Gastroesophageal sphincter (tissue), 4 donors: ENCODE results near the gene EVC2. TPM values are rescaled to one million over a fixed set of nuclear protein-coding genes. Genes with fewer than 3 reads are reported as not detected.

Experiments
- ATAC-seq: fragments of 150-250 bp; one replicate; pipeline ENCODE4 v1.9.1; 2016; ENCODE audit warnings: mild to moderate bottlenecking, moderate library complexity
- H3K27ac ChIP-seq, 4 donors: fragments of 200-600 bp; sonication (generic) in 3 of 4; 1 replicate in 3 of 4; 2 replicates in 1 of 4; pipeline ENCODE4 v1.5.1; 2016 to 2019
- H3K27me3 ChIP-seq: fragments of 200-600 bp; sonication (generic); one replicate; pipeline ENCODE4 v1.5.1; 2019
- H3K36me3 ChIP-seq, 2 donors: fragments of 200-600 bp; sonication (generic); one replicate each; pipeline ENCODE4 v1.5.1; 2019; ENCODE audit warnings: control low read depth in 1 of 2
- H3K4me1 ChIP-seq, 3 donors: fragments of 200-600 bp; sonication (generic); 1 replicate in 2 of 3; 2 replicates in 1 of 3; pipeline ENCODE4 v1.5.1; 2016 to 2019; ENCODE audit warnings: control low read depth in 2 of 3
- H3K4me3 ChIP-seq, 2 donors: fragments of 200-600 bp; sonication (generic); one replicate each; pipeline ENCODE4 v1.5.1; 2019; ENCODE audit warnings: mild to moderate bottlenecking in 1 of 2, moderate library complexity in 1 of 2
- H3K9me3 ChIP-seq, 3 donors: fragments of 200-600 bp; sonication (generic); one replicate each; pipeline ENCODE4 v1.5.1; 2017 to 2019; ENCODE audit warnings: control low read depth in 2 of 3
- EP300 ChIP-seq: sonication (generic); formaldehyde crosslinking; IDR thresholded peaks from one replicate; pipeline ENCODE4 v1.6.1; 2017; ENCODE audit warnings: antibody characterized with exemption, mild to moderate bottlenecking
- POLR2A ChIP-seq, 2 donors: fragments of 450-650 bp; IDR thresholded peaks; one replicate each; pipeline ENCODE4 v1.6.1; 2017; ENCODE audit warnings: antibody characterized with exemption in 2 of 2, mild to moderate bottlenecking in 2 of 2, moderate library complexity in 1 of 2
- POLR2AphosphoS5 ChIP-seq: sonication (generic); formaldehyde crosslinking; IDR thresholded peaks from one replicate; pipeline ENCODE4 v1.6.1; 2017; ENCODE audit warnings: antibody characterized with exemption
- WGBS, 2 donors: methylation state at CpG; one replicate each; pipeline ENCODE4 v1.1.5; 2018; ENCODE audit warnings: low coverage in 1 of 2; 5-methylcytosine and 5-hydroxymethylcytosine counted together
- total RNA-seq, 4 donors: library from RNA; depleted of rRNA; stranded (reverse); fragments of >200 nt; gene quantifications; one replicate each; pipeline ENCODE4 v1.1.0, GENCODE V29; 2016
- TF ChIP-seq, protein P1 (sequence below), 4 experiments: fragments of 200-600 bp in 2 of 4; fragments of 450-650 bp in 2 of 4; sonication (generic) in 1 of 4; IDR thresholded peaks; one replicate each; pipeline ENCODE4 v1.5.1; 2017 to 2019; ENCODE audit warnings: antibody characterized with exemption in 4 of 4, mild to moderate bottlenecking in 2 of 4, moderate library complexity in 2 of 4

The EVC2 gene
- total RNA-seq, 4 donors from 2014 or later: 9.3 to 16.3 (median 12.4) TPM

DNA sequence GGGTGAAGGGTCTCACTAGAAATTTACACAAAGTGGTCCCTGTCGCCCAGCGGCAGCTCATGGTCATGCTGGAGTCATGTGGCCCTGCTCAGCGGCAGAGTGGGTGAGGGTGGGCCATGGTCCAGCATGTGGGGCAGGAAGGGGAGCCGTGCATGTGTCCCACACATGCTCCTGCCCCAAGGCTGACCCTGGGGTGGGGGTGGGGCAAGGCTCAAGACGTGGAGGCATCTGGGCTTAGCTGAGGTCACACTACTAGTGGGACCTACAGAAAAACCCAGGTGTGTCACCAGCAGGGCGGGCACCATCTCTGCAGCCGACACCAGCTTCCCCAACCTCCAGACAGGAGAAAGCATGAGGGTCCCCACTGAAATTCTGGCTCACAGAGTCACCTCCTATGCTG is 45.0 kb upstream of the EVC2 start:
- Histone ChIP-seq H3K27ac (no peak overlapping the region), H3K27me3 (no peaks in the 10 kb centered on the region), H3K9me3 (peaks cover 0 to 9% (median 0%) of the 10 kb centered on the region in 3 donors), H3K36me3 (peaks cover 0 to 98% of the 10 kb centered on the region in 2 donors), H3K4me3 (no peak overlapping the region), H3K4me1 (no peaks in the 10 kb centered on the region)
- 60 to 100% methylated on average over 1 to 2 of the region's 7 CpGs for WGBS, 2 donors
- TF ChIP-seq POLR2A (IDR thresholded peaks at IDR 0.05) (no peak), EP300 (no peak), POLR2AphosphoS5 (no peak)
- TF ChIP-seq, protein P1, sequence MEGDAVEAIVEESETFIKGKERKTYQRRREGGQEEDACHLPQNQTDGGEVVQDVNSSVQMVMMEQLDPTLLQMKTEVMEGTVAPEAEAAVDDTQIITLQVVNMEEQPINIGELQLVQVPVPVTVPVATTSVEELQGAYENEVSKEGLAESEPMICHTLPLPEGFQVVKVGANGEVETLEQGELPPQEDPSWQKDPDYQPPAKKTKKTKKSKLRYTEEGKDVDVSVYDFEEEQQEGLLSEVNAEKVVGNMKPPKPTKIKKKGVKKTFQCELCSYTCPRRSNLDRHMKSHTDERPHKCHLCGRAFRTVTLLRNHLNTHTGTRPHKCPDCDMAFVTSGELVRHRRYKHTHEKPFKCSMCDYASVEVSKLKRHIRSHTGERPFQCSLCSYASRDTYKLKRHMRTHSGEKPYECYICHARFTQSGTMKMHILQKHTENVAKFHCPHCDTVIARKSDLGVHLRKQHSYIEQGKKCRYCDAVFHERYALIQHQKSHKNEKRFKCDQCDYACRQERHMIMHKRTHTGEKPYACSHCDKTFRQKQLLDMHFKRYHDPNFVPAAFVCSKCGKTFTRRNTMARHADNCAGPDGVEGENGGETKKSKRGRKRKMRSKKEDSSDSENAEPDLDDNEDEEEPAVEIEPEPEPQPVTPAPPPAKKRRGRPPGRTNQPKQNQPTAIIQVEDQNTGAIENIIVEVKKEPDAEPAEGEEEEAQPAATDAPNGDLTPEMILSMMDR (IDR thresholded peaks at IDR 0.05): no peak
- no peak for ATAC-seq

DNA sequence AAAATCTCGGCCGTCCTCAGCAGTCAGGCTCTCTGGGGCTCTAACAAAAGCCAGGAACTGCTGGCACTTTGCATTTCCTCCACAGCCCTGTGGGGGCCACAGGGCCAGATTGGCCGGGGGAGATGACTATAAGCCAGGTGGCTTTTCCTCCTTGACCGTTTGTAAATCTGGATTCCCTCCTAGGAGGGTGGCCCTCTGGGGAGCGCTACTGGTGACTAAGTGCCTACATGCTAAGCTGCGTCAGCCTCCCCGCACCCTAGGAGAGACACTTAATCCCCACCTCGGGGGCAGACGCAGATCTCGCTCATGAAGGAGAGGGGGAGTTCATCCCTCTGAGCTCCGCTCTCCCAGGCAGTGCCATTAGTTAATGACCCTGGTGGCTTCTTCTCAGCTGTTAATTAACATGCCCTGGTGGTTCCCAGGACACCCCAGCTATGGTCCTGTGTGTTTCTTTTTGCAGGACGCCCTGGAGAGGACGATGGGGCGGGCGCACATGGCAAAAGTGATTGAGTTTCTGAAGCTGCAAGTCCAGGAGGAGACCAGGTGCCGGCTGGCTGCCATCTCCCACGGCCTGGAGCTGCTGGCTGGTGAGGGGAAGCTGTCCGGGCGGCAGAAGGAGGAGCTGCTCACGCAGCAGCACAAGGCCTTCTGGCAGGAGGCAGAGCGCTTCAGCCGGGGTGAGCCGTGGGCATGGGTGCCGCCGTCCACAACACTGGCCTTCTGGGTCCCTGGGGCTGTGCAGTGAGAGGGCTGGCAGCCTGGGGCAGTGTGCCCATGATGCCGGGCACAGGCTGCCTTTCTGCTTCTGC is 44.2 kb upstream of the EVC2 start:
- Histone ChIP-seq H3K4me1 (peaks cover 0 to 2% (median 0%) of the 10 kb centered on the region in 3 donors), H3K27me3 (no peaks in the 10 kb centered on the region), H3K27ac (no peak overlapping the region), H3K4me3 (no peak overlapping the region), H3K9me3 (peaks cover 0 to 8% (median 0%) of the 10 kb centered on the region in 3 donors), H3K36me3 (peaks cover 0 to 98% of the 10 kb centered on the region in 2 donors)
- 52 to 85% methylated on average over 2 to 4 of the region's 26 CpGs for WGBS, 2 donors
- TF ChIP-seq EP300 (no peak), POLR2AphosphoS5 (no peak), POLR2A (IDR thresholded peaks at IDR 0.05) (no peak)
- TF ChIP-seq, protein P1 (IDR thresholded peaks at IDR 0.05): no peak
- ATAC-seq: no peak

DNA sequence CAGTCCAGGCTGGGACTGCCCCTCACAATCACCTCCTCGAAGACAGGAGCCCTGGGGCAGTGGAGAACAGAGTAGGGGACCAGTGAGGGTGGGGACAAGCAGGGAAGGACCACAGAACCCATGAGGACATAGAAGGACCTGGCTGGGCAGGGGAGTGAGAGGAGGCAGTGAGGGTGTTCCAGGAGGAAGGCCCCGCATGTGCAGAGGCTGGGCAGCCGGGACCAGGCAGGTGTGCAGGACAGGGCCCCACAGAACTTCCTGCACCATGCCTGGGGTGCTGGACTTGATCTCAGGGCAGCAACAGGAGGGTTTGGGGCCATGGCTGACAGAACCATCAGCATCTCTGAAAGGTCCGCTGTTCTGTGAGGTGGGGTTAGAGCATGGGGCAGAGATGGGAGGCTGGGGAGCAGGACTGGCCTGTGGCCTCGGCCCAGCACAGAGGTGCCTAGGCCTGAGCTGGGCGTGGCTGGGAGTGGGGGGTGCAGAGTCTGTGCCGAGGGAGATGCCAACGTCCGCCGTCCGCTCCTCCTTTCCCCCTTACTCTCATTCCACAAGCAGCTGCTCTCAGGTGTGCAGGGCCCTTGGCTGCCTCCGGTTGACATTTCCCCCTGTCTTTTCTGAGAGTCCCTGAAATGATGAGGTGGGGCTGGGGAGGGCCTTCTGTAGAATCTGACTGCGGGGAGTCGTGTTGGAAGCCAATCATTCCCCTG is 43.5 kb upstream of the EVC2 start:
- peaks cover 0 to 10% (median 0%) of the 10 kb centered on the region in 3 donors for H3K4me1 ChIP-seq
- peaks cover 0 to 97% of the 10 kb centered on the region in 2 donors for H3K36me3 ChIP-seq
- peaks cover 0 to under 1% (median 0%) of the 10 kb centered on the region in 3 donors for H3K9me3 ChIP-seq
- WGBS, 2 donors: 80% methylated on average over 5 of the region's 14 CpGs; no CpG with 5 or more reads in 1 of the 2 donors
- H3K27ac ChIP-seq: no peak overlapping the region
- H3K27me3 ChIP-seq: no peaks in the 10 kb centered on the region
- ATAC-seq: no peak
- TF ChIP-seq EP300 (no peak), POLR2AphosphoS5 (no peak), POLR2A (IDR thresholded peaks at IDR 0.05) (no peak)
- TF ChIP-seq, protein P1 (IDR thresholded peaks at IDR 0.05): no peak
- no peak overlapping the region for H3K4me3 ChIP-seq

DNA sequence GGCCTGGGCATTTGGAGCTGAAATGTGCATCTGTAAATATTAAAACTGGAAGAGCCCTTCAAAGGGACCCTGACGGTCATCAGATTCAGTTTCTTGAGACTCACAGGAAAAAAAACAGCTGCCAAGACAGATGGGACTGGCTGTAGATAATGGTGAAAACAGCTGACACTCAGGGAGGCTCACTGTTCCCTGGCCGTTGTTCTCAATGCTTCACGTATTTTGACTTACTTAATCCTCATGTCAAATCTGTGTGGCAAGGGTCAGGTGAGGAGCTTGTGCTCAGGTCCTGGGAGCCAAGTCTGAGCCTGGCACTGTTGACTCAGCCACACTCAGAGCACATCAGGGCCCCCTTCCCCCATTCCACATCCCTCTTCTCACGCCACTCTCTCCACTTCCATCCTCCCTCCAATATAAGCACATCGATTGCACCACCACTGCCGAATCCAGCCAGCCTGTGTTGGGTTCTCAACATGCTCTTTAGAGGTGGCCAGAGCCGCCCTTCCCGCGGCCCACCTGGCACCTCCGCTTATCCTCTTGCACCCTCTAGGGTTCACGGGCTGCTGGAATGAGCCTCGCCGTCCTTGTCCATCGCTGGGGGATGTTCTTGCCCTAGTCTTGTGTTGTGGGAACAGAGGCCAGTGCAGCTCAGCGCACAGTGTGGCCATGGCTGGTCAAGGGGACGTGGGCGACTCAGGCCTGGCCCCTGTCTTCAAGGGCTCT is 42.7 kb upstream of the EVC2 start:
- H3K27me3 ChIP-seq: no peaks in the 10 kb centered on the region
- WGBS, 2 donors: 50 to 53% methylated on average over 3 to 5 of the region's 17 CpGs
- ATAC-seq: no peak
- H3K27ac ChIP-seq: no peak overlapping the region
- H3K9me3 ChIP-seq: no peaks in the 10 kb centered on the region
- no peak overlapping the region for H3K4me3 ChIP-seq
- peaks cover 0 to 97% of the 10 kb centered on the region in 2 donors for H3K36me3 ChIP-seq
- H3K4me1 ChIP-seq: peaks cover 0 to 11% (median 0%) of the 10 kb centered on the region in 3 donors
- no peak for TF ChIP-seq POLR2A (IDR thresholded peaks at IDR 0.05)
- TF ChIP-seq EP300: no peak
- TF ChIP-seq POLR2AphosphoS5: no peak
- TF ChIP-seq, protein P1 (IDR thresholded peaks at IDR 0.05): no peak
